Measurements from ENCODE around the gene FER. TPM values are rescaled to one million over a fixed set of nuclear protein-coding genes. Genes with fewer than 3 reads are reported as not detected.

The FER gene
- total RNA-seq, 1 experiment from 2014 or later: 18.0 TPM

DNA sequence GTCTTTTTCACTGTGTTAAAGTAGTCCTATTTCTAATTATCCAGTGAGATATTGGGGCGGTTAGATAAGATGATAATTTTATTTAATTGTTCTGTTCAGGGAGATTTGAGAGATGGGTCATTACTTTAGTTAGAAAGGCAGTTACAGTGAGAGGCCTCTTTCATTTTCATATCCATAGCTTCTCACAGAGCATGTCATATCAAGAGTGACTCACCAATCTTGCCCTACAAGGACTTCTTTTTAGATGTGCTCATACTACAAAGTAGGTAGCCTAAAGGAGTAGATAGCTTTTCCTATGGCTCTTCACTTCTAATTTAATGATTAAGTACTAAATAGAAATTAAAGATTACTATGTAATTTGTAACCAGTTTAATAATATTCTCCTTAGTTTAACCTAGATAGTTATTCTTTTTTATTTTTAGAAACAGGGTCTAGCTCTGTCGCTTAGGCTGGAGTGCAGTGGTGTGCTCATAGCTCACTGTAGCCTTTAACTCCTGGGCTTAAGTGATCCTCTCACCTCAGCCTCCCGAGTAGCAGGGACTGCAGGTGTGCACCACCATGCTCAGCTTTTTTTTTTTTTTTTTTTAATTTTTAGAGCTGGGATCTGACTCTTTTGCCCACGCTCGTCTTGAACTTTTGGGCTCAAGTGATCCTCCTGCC lies 71.0 kb downstream of the FER start:
- Mint-ChIP-seq H3K27ac (no peak overlapping the region), H3K36me3 (ENCODE audit: insufficient read depth in 1 of 3, low read depth in 3 of 3) (peaks cover 2 to 8% (median 3%) of the 10 kb centered on the region in 3 experiments; a peak in 3 of 7 replicates), H3K4me1 (peaks cover 0 to 8% of the 10 kb centered on the region in 2 experiments; a peak in 2 of 4 replicates), H3K4me3 (no peak overlapping the region), H3K9me3 (no peaks in the 10 kb centered on the region; a peak in 2 of 5 replicates), H3K27me3 (ENCODE audit: low read depth) (no peaks in the 10 kb centered on the region)
- Histone ChIP-seq H3K23ac (ENCODE audit: insufficient read length, low read depth, low read length) (no peak overlapping the region), H2BK120ac (ENCODE audit: low read depth, low read length, poor library complexity, severe bottlenecking) (no peak overlapping the region), H2BK15ac (ENCODE audit: low read depth, low read length) (no peak overlapping the region), H3K23me2 (ENCODE audit: insufficient read length, low read depth, low read length, poor library complexity, severe bottlenecking) (no peaks in the 10 kb centered on the region), H2AK5ac (ENCODE audit: insufficient read length, low read length) (no peak overlapping the region), H3K27me3 (ENCODE audit: insufficient read depth, low read length) (no peaks in the 10 kb centered on the region), H4K5ac (ENCODE audit: insufficient read length, low read depth, low read length) (no peak overlapping the region), H3K79me2 (ENCODE audit: insufficient read depth, low read length) (no peaks in the 10 kb centered on the region), H2AFZ (ENCODE audit: low read length) (no peak overlapping the region), H3K56ac (ENCODE audit: insufficient read length, low read depth, low read length) (no peak overlapping the region), H3K4me2 (ENCODE audit: insufficient read depth, insufficient read length, low read length) (no peak overlapping the region), H3K27ac (ENCODE audit: insufficient read length, low read depth, low read length) (no peak overlapping the region), H3K14ac (ENCODE audit: insufficient read depth, low read length) (no peak overlapping the region), H2BK5ac (ENCODE audit: insufficient read length, low read length) (no peak overlapping the region), H4K8ac (replicated peaks; ENCODE audit: insufficient read length, low read depth, low read length) (no peak overlapping the region), H4K91ac (ENCODE audit: insufficient read length, low read depth, low read length) (no peak overlapping the region), H3K4ac (ENCODE audit: low read depth, low read length) (no peak overlapping the region), H3T11ph (ENCODE audit: low read length) (no peak overlapping the region), H3K4me1 (ENCODE audit: insufficient read depth, low read length) (no peaks in the 10 kb centered on the region), H3K18ac (ENCODE audit: insufficient read length, low read depth, low read length) (no peak overlapping the region), H3K9ac (ENCODE audit: extremely low read depth, insufficient read length, low read length) (no peak overlapping the region), H2BK12ac (ENCODE audit: insufficient read length, low read depth, low read length) (no peak overlapping the region), H3K9me3 (ENCODE audit: control insufficient read depth, low read depth, low read length) (no peaks in the 10 kb centered on the region), H3K79me1 (ENCODE audit: insufficient read depth, low read depth, low read length, poor library complexity, severe bottlenecking) (no peaks in the 10 kb centered on the region), H2BK20ac (ENCODE audit: low read depth, low read length, poor library complexity, severe bottlenecking) (no peak overlapping the region), H4K20me1 (ENCODE audit: control insufficient read depth, insufficient read depth, insufficient read length) (no peaks in the 10 kb centered on the region)
- TF ChIP-seq, protein P1, sequence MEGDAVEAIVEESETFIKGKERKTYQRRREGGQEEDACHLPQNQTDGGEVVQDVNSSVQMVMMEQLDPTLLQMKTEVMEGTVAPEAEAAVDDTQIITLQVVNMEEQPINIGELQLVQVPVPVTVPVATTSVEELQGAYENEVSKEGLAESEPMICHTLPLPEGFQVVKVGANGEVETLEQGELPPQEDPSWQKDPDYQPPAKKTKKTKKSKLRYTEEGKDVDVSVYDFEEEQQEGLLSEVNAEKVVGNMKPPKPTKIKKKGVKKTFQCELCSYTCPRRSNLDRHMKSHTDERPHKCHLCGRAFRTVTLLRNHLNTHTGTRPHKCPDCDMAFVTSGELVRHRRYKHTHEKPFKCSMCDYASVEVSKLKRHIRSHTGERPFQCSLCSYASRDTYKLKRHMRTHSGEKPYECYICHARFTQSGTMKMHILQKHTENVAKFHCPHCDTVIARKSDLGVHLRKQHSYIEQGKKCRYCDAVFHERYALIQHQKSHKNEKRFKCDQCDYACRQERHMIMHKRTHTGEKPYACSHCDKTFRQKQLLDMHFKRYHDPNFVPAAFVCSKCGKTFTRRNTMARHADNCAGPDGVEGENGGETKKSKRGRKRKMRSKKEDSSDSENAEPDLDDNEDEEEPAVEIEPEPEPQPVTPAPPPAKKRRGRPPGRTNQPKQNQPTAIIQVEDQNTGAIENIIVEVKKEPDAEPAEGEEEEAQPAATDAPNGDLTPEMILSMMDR (conservative IDR thresholded peaks at IDR 0.05): no peak
- WGBS (ENCODE audit: extremely low coverage, insufficient read length, low lambda C conversion rate): no CpG with 5 or more reads among the region's 5 CpGs
- no peak for DNase-seq
